ENCODE data around the gene ARAP3.
A peak's percentile ranks its signal among the peaks of the same experiment; 100 is the strongest.
"Not testable (repeated sequence)": the region's sequence is repeated elsewhere in the genome, so short reads cannot be mapped to it uniquely, and the experiment has no call there.

ARAP3 gene

GRCh38 chr5:141681695-141682641 is at the start of gene ARAP3:
Gene ARAP3 (minus strand): TSS chr5:141682230. CDS start chr5:141680486, 1,744 bp downstream.
- DNase-seq = peak; percentile 67

GRCh38 chr5:141729387-141730006 is 47.5 kb upstream of the ARAP3 start:
- DNase-seq = no peak

GRCh38 chr5:141725891-141726290 is 43.9 kb upstream of the ARAP3 start:
- DNase-seq = no peak

- DNase-seq = not testable (repeated sequence)
These were observed 43.1 kb upstream of the ARAP3 start for GRCh38 chr5:141725174-141725573.

GRCh38 chr5:141722266-141722665 is 40.2 kb upstream of the ARAP3 start:
- no peak for DNase-seq

- no peak for DNase-seq
These were observed 35.0 kb upstream of the ARAP3 start for GRCh38 chr5:141717043-141717442.

- no peak for DNase-seq
These were observed 34.4 kb upstream of the ARAP3 start for GRCh38 chr5:141716468-141716867.

GRCh38 chr5:141716009-141716408 is 34.0 kb upstream of the ARAP3 start:
- no peak for DNase-seq

GRCh38 chr5:141715346-141715905 is 33.4 kb upstream of the ARAP3 start:
- DNase-seq = no peak

GRCh38 chr5:141714542-141715310 is 32.7 kb upstream of the ARAP3 start:
- DNase-seq = peak; percentile 30

- DNase-seq = no peak
These were observed 31.7 kb upstream of the ARAP3 start for GRCh38 chr5:141713616-141714309.

- DNase-seq = no peak
These were observed 29.7 kb upstream of the ARAP3 start for GRCh38 chr5:141711687-141712086.

- no peak for DNase-seq
These were observed 27.8 kb upstream of the ARAP3 start for GRCh38 chr5:141709699-141710267.

- no peak for DNase-seq
These were observed 26.0 kb upstream of the ARAP3 start for GRCh38 chr5:141708016-141708415.

- DNase-seq = no peak
These were observed 25.5 kb upstream of the ARAP3 start for GRCh38 chr5:141707510-141707909.

GRCh38 chr5:141706121-141706520 is 24.1 kb upstream of the ARAP3 start:
- no peak for DNase-seq

- no peak for DNase-seq
These were observed 23.4 kb upstream of the ARAP3 start for GRCh38 chr5:141705469-141705868.

- no peak for DNase-seq
These were observed 22.8 kb upstream of the ARAP3 start for GRCh38 chr5:141704782-141705297.

GRCh38 chr5:141703133-141703561 is 21.1 kb upstream of the ARAP3 start:
- DNase-seq = no peak

GRCh38 chr5:141701360-141702119 is 19.5 kb upstream of the ARAP3 start:
- DNase-seq = no peak

- no peak for DNase-seq
These were observed 15.6 kb upstream of the ARAP3 start for GRCh38 chr5:141697586-141697985.
